Measurements from ENCODE around the gene RPGRIP1L.

Gene RPGRIP1L

GRCh38 chr16:53736297-53736696 lies 32.6 kb upstream of the RPGRIP1L start:
- H3K9me3 ChIP-seq (ENCODE audit: control insufficient read depth in 1 of 2, low read length in 2 of 2) = no peaks in the 10 kb centered on the region
- H3K4me1 ChIP-seq (ENCODE audit: control insufficient read depth in 1 of 2, insufficient read depth in 2 of 2, low read length in 2 of 2) = peaks cover 0 to 6% of the 10 kb centered on the region in 2 donors
- H3K27ac ChIP-seq (ENCODE audit: low read length) = no peak overlapping the region
- no peak overlapping the region for H3K4me3 ChIP-seq (ENCODE audit: low read depth in 1 of 2, low read length in 2 of 2)
- no peaks in the 10 kb centered on the region for H3K27me3 ChIP-seq (ENCODE audit: low read depth, low read length)
- H3K36me3 ChIP-seq (ENCODE audit: control insufficient read depth in 1 of 2, insufficient read depth in 2 of 2, low read length in 2 of 2) = no peaks in the 10 kb centered on the region

- Histone ChIP-seq H3K9me3 (ENCODE audit: control insufficient read depth in 1 of 2, low read length in 2 of 2) (no peaks in the 10 kb centered on the region), H3K27me3 (ENCODE audit: low read depth, low read length) (no peaks in the 10 kb centered on the region), H3K27ac (ENCODE audit: low read length) (no peak overlapping the region)
These were observed 31.2 kb upstream of the RPGRIP1L start for GRCh38 chr16:53734908-53735307.

GRCh38 chr16:53732296-53732929 lies 28.8 kb upstream of the RPGRIP1L start:
- Histone ChIP-seq H3K4me3 (ENCODE audit: low read depth in 1 of 2, low read length in 2 of 2) (no peak overlapping the region), H3K27ac (ENCODE audit: low read length) (no peak overlapping the region)

More at GRCh38 chr16:53734908-53735307, 31.2 kb upstream of the RPGRIP1L start:
- Histone ChIP-seq H3K4me1 (ENCODE audit: control insufficient read depth in 1 of 2, insufficient read depth in 2 of 2, low read length in 2 of 2) (peaks cover 0 to 6% of the 10 kb centered on the region in 2 donors), H3K36me3 (ENCODE audit: control insufficient read depth in 1 of 2, insufficient read depth in 2 of 2, low read length in 2 of 2) (no peaks in the 10 kb centered on the region), H3K4me3 (ENCODE audit: low read depth in 1 of 2, low read length in 2 of 2) (no peak overlapping the region)

GRCh38 chr16:53730693-53731092 lies 27.0 kb upstream of the RPGRIP1L start:
- H3K4me1 ChIP-seq (ENCODE audit: control insufficient read depth in 1 of 2, insufficient read depth in 2 of 2, low read length in 2 of 2) = peaks cover 0 to 14% of the 10 kb centered on the region in 2 donors
- H3K27me3 ChIP-seq (ENCODE audit: low read depth, low read length) = no peaks in the 10 kb centered on the region
- H3K4me3 ChIP-seq (ENCODE audit: low read depth in 1 of 2, low read length in 2 of 2) = no peak overlapping the region
- no peaks in the 10 kb centered on the region for H3K36me3 ChIP-seq (ENCODE audit: control insufficient read depth in 1 of 2, insufficient read depth in 2 of 2, low read length in 2 of 2)
- H3K9me3 ChIP-seq (ENCODE audit: control insufficient read depth in 1 of 2, low read length in 2 of 2) = no peaks in the 10 kb centered on the region
- H3K27ac ChIP-seq (ENCODE audit: low read length) = no peak overlapping the region

More at GRCh38 chr16:53732296-53732929, 28.8 kb upstream of the RPGRIP1L start:
- no peaks in the 10 kb centered on the region for H3K9me3 ChIP-seq (ENCODE audit: control insufficient read depth in 1 of 2, low read length in 2 of 2)
- H3K36me3 ChIP-seq (ENCODE audit: control insufficient read depth in 1 of 2, insufficient read depth in 2 of 2, low read length in 2 of 2) = no peaks in the 10 kb centered on the region
- no peaks in the 10 kb centered on the region for H3K27me3 ChIP-seq (ENCODE audit: low read depth, low read length)
- peaks cover 0 to 6% of the 10 kb centered on the region in 2 donors for H3K4me1 ChIP-seq (ENCODE audit: control insufficient read depth in 1 of 2, insufficient read depth in 2 of 2, low read length in 2 of 2)

- no peaks in the 10 kb centered on the region for H3K27me3 ChIP-seq (ENCODE audit: low read depth, low read length)
- no peaks in the 10 kb centered on the region for H3K9me3 ChIP-seq (ENCODE audit: control insufficient read depth in 1 of 2, low read length in 2 of 2)
- H3K36me3 ChIP-seq (ENCODE audit: control insufficient read depth in 1 of 2, insufficient read depth in 2 of 2, low read length in 2 of 2) = no peaks in the 10 kb centered on the region
- no peak overlapping the region for H3K4me3 ChIP-seq (ENCODE audit: low read depth in 1 of 2, low read length in 2 of 2)
- H3K4me1 ChIP-seq (ENCODE audit: control insufficient read depth in 1 of 2, insufficient read depth in 2 of 2, low read length in 2 of 2) = peaks cover 0 to 8% of the 10 kb centered on the region in 2 donors
- no peak overlapping the region for H3K27ac ChIP-seq (ENCODE audit: low read length)
These were observed 23.0 kb upstream of the RPGRIP1L start for GRCh38 chr16:53726625-53727024.

GRCh38 chr16:53721017-53721416 lies 17.4 kb upstream of the RPGRIP1L start:
- no peak overlapping the region for H3K4me3 ChIP-seq (ENCODE audit: low read depth in 1 of 2, low read length in 2 of 2)
- H3K27ac ChIP-seq (ENCODE audit: low read length) = no peak overlapping the region
- H3K27me3 ChIP-seq (ENCODE audit: low read depth, low read length) = no peaks in the 10 kb centered on the region
- H3K9me3 ChIP-seq (ENCODE audit: control insufficient read depth in 1 of 2, low read length in 2 of 2) = no peaks in the 10 kb centered on the region
- H3K36me3 ChIP-seq (ENCODE audit: control insufficient read depth in 1 of 2, insufficient read depth in 2 of 2, low read length in 2 of 2) = no peaks in the 10 kb centered on the region
- H3K4me1 ChIP-seq (ENCODE audit: control insufficient read depth in 1 of 2, insufficient read depth in 2 of 2, low read length in 2 of 2) = no peaks in the 10 kb centered on the region

GRCh38 chr16:53717577-53717976 lies 13.9 kb upstream of the RPGRIP1L start:
- peaks cover 0 to 10% of the 10 kb centered on the region in 2 donors for H3K4me1 ChIP-seq (ENCODE audit: control insufficient read depth in 1 of 2, insufficient read depth in 2 of 2, low read length in 2 of 2)
- H3K9me3 ChIP-seq (ENCODE audit: control insufficient read depth in 1 of 2, low read length in 2 of 2) = no peaks in the 10 kb centered on the region
- H3K27me3 ChIP-seq (ENCODE audit: low read depth, low read length) = no peaks in the 10 kb centered on the region
- no peak overlapping the region for H3K27ac ChIP-seq (ENCODE audit: low read length)
- H3K36me3 ChIP-seq (ENCODE audit: control insufficient read depth in 1 of 2, insufficient read depth in 2 of 2, low read length in 2 of 2) = no peaks in the 10 kb centered on the region
- H3K4me3 ChIP-seq (ENCODE audit: low read depth in 1 of 2, low read length in 2 of 2) = no peak overlapping the region

GRCh38 chr16:53715023-53715384 lies 11.3 kb upstream of the RPGRIP1L start:
- no peak overlapping the region for H3K27ac ChIP-seq (ENCODE audit: low read length)

GRCh38 chr16:53714205-53715022 lies 10.8 kb upstream of the RPGRIP1L start:
- no peak overlapping the region for H3K4me3 ChIP-seq (ENCODE audit: low read depth in 1 of 2, low read length in 2 of 2)
- no peaks in the 10 kb centered on the region for H3K27me3 ChIP-seq (ENCODE audit: low read depth, low read length)
- H3K4me1 ChIP-seq (ENCODE audit: control insufficient read depth in 1 of 2, insufficient read depth in 2 of 2, low read length in 2 of 2) = peaks cover 0 to 10% of the 10 kb centered on the region in 2 donors
- H3K36me3 ChIP-seq (ENCODE audit: control insufficient read depth in 1 of 2, insufficient read depth in 2 of 2, low read length in 2 of 2) = no peaks in the 10 kb centered on the region
- H3K27ac ChIP-seq (ENCODE audit: low read length) = no peak overlapping the region
- H3K9me3 ChIP-seq (ENCODE audit: control insufficient read depth in 1 of 2, low read length in 2 of 2) = no peaks in the 10 kb centered on the region

More at GRCh38 chr16:53715023-53715384, 11.3 kb upstream of the RPGRIP1L start:
- H3K4me3 ChIP-seq (ENCODE audit: low read depth in 1 of 2, low read length in 2 of 2) = no peak overlapping the region
- no peaks in the 10 kb centered on the region for H3K36me3 ChIP-seq (ENCODE audit: control insufficient read depth in 1 of 2, insufficient read depth in 2 of 2, low read length in 2 of 2)
- no peaks in the 10 kb centered on the region for H3K9me3 ChIP-seq (ENCODE audit: control insufficient read depth in 1 of 2, low read length in 2 of 2)
- peaks cover 0 to 10% of the 10 kb centered on the region in 2 donors for H3K4me1 ChIP-seq (ENCODE audit: control insufficient read depth in 1 of 2, insufficient read depth in 2 of 2, low read length in 2 of 2)
- H3K27me3 ChIP-seq (ENCODE audit: low read depth, low read length) = no peaks in the 10 kb centered on the region

- H3K4me1 ChIP-seq (ENCODE audit: control insufficient read depth in 1 of 2, insufficient read depth in 2 of 2, low read length in 2 of 2) = peaks cover 0 to 10% of the 10 kb centered on the region in 2 donors
- no peaks in the 10 kb centered on the region for H3K27me3 ChIP-seq (ENCODE audit: low read depth, low read length)
- H3K36me3 ChIP-seq (ENCODE audit: control insufficient read depth in 1 of 2, insufficient read depth in 2 of 2, low read length in 2 of 2) = no peaks in the 10 kb centered on the region
- H3K4me3 ChIP-seq (ENCODE audit: low read depth in 1 of 2, low read length in 2 of 2) = no peak overlapping the region
- no peak overlapping the region for H3K27ac ChIP-seq (ENCODE audit: low read length)
- H3K9me3 ChIP-seq (ENCODE audit: control insufficient read depth in 1 of 2, low read length in 2 of 2) = no peaks in the 10 kb centered on the region
These were observed 9.9 kb upstream of the RPGRIP1L start for GRCh38 chr16:53713403-53714204.

- Histone ChIP-seq H3K9me3 (ENCODE audit: control insufficient read depth in 1 of 2, low read length in 2 of 2) (no peaks in the 10 kb centered on the region), H3K27me3 (ENCODE audit: low read depth, low read length) (no peaks in the 10 kb centered on the region), H3K4me1 (ENCODE audit: control insufficient read depth in 1 of 2, insufficient read depth in 2 of 2, low read length in 2 of 2) (peaks cover 0 to 10% of the 10 kb centered on the region in 2 donors), H3K27ac (ENCODE audit: low read length) (no peak overlapping the region), H3K4me3 (ENCODE audit: low read depth in 1 of 2, low read length in 2 of 2) (no peak overlapping the region), H3K36me3 (ENCODE audit: control insufficient read depth in 1 of 2, insufficient read depth in 2 of 2, low read length in 2 of 2) (no peaks in the 10 kb centered on the region)
These were observed 8.4 kb upstream of the RPGRIP1L start for GRCh38 chr16:53712065-53712464.

Data from muscle layer of duodenum (tissue), 2 donors.